ENCODE data around the gene DLX6. TPM values are rescaled to one million over a fixed set of nuclear protein-coding genes. Genes with fewer than 3 reads are reported as not detected.

Gene DLX6
- total RNA-seq, 4 donors from 2014 or later = not detected

DNA sequence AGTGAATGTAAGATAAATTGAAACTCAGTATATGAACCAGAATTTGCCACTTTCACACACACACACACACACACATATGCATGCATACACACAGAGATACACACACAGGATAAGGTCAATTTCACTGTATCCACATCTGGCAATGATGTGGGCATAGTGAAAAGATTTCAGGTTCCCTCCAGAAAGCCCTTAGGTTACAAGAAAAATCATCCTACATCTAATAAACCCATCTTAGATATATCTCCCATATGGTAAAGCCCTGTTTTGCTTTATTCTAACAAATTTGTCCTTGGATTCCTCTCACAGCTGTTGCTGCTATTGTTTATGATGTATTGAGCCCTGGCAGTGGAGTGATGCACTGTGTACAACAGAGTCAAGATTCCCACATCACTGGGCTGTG is 27.9 kb upstream of the DLX6 start:
- TF ChIP-seq, protein P1, sequence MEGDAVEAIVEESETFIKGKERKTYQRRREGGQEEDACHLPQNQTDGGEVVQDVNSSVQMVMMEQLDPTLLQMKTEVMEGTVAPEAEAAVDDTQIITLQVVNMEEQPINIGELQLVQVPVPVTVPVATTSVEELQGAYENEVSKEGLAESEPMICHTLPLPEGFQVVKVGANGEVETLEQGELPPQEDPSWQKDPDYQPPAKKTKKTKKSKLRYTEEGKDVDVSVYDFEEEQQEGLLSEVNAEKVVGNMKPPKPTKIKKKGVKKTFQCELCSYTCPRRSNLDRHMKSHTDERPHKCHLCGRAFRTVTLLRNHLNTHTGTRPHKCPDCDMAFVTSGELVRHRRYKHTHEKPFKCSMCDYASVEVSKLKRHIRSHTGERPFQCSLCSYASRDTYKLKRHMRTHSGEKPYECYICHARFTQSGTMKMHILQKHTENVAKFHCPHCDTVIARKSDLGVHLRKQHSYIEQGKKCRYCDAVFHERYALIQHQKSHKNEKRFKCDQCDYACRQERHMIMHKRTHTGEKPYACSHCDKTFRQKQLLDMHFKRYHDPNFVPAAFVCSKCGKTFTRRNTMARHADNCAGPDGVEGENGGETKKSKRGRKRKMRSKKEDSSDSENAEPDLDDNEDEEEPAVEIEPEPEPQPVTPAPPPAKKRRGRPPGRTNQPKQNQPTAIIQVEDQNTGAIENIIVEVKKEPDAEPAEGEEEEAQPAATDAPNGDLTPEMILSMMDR (IDR thresholded peaks at IDR 0.05; ENCODE audit: low read depth) = no peak

DNA sequence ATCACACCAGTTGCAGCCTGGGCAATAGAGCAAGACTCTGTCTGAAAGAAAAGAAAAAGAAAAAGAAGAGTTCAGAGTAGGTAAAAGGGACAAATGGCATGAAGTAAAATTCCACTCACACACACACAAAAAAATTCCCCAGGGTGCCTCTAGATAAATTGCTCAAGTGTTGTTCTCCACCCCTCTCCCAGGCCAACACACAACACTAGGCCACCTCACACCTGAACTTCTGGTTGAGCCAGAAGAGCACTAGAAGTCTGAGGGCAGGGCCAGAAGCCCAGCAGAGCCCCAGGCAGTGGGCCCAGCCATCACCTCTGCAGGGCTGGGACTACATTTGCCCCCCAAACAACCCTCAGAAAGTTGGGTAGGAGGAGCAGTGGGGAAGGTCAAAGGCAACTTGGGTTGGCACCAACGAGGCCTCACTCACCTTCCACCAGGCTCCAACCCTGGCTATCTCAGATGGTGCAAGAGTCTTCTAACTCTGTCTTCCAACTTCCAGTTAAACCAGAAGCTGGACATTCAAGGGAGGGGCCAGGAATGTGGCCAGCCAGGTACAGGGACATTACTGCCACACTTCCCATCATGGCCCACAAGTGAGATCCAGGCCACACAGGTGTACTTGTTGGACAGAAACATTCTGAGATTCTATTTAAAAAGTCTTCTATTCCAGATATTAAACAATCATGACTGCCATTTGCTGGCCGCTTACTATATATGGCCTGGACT is 25.6 kb upstream of the DLX6 start:
- TF ChIP-seq, protein P1 (IDR thresholded peaks at IDR 0.05; ENCODE audit: low read depth) = no peak

DNA sequence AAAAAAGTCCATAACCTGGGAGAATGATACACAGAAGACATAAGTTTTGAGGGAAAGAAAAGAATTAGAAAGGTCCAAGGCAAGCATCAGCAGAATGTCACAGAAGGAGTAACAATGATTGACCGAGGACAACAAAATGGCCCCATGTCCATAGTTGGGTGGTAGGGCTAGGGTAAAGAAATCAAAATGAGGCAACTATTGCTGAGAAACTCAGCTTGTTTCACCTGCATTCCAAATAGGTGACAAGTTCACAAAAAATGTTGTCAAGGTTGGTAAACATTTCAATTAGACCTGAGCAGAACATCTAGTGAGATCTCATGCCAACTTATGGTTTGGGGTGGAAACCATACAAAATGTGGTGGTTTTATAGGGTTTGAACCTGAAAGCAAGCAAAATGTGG is 22.8 kb upstream of the DLX6 start:
- TF ChIP-seq, protein P1 (IDR thresholded peaks at IDR 0.05; ENCODE audit: low read depth) = no peak

GRCh38 chr7:96985992-96986391 is 19.4 kb upstream of the DLX6 start:
- TF ChIP-seq, protein P1 (IDR thresholded peaks at IDR 0.05; ENCODE audit: low read depth) = no peak

GRCh38 chr7:96986901-96987300 is 18.5 kb upstream of the DLX6 start:
- TF ChIP-seq, protein P1 (IDR thresholded peaks at IDR 0.05; ENCODE audit: low read depth) = no peak

DNA sequence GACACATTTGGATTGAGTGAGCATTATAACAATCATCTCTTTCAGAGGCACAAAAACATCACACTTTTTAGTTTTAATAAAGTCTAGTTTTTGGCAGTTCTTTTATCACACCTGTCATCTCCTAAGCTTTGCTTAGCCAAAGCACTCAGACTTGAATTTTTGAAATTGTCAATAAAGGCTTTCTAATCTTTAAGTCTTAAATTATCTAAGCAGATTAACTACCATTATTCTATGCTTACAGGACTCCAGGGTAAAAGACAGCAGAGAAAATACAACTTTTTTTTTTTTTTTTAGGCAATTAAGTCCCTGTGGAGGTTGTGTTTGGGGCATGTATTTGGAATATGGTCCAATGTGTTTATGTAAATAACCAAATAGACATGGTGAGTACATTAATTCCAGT is 17.6 kb upstream of the DLX6 start:
- TF ChIP-seq, protein P1 (IDR thresholded peaks at IDR 0.05; ENCODE audit: low read depth) = no peak

DNA sequence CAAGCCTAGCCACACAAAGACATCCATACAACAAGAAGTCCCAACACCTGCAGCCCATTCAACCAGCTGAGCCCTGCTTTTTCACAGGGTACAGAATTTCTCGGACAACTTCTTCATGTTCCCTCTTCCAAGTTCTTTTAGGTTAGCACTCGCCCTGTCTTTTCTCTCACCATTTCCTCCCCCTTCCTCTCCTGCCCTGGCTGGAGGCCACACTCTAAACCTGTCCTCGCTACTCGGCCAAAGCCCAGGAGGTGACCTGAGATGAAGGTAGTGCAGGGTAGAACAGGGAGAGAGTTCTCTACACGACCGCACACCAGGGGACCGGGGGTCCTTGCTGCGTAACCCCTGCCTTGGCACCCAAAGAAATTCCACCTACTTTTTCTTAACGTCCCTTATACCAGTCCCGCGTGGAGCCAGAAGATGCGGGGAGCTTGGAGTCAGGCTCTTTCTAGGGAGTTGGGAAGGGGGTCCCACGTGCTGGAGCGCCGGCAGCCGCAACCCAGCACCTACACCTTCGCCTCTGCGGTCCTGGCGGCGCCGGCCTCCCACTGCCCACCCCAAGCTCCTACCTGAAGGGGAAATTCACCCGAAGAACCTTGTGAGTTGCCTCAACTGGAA is 16.0 kb upstream of the DLX6 start:
- TF ChIP-seq, protein P1 (IDR thresholded peaks at IDR 0.05; ENCODE audit: low read depth) = no peak
